Measurements from ENCODE around the gene CCDC12. TPM values are rescaled to one million over a fixed set of nuclear protein-coding genes. Genes with fewer than 3 reads are reported as not detected.

CCDC12 gene
- total RNA-seq, 4 donors from 2014 or later = 36.9 to 59.4 (median 50.2) TPM

- H3K4me3 ChIP-seq = no peak overlapping the region
- no peak for TF ChIP-seq EP300 (IDR thresholded peaks at IDR 0.05)
- no peak for TF ChIP-seq POLR2A (IDR thresholded peaks at IDR 0.05)
- no peak for TF ChIP-seq CTCF (IDR thresholded peaks at IDR 0.05)
- peaks cover 0 to 51% (median 10%) of the 10 kb centered on the region in 4 donors for H3K4me1 ChIP-seq
- peaks cover 0 to 35% (median 0%) of the 10 kb centered on the region in 3 donors for H3K36me3 ChIP-seq
- DNase-seq (ENCODE audit: low spot score in 2 of 2) = no peak
- no peaks in the 10 kb centered on the region for H3K27me3 ChIP-seq
- H3K9me3 ChIP-seq = no peaks in the 10 kb centered on the region
- H3K27ac ChIP-seq = peak overlapping the region in 1 of 4 donors; percentile 50
- 83 to 86% methylated on average over 9 of the region's 9 CpGs for WGBS, 2 donors
These were observed 10.8 kb upstream of the CCDC12 start for GRCh38 chr3:46987319-46987742.

- Histone ChIP-seq H3K27me3 (no peaks in the 10 kb centered on the region), H3K36me3 (peaks cover 0 to 30% (median 0%) of the 10 kb centered on the region in 3 donors), H3K4me1 (peaks cover 0 to 53% (median 11%) of the 10 kb centered on the region in 4 donors), H3K9me3 (no peaks in the 10 kb centered on the region), H3K4me3 (no peak overlapping the region), H3K27ac (peak overlapping the region in 1 of 4 donors; percentile 50)
- DNase-seq (ENCODE audit: low spot score in 2 of 2) = no peak
- TF ChIP-seq EP300 (IDR thresholded peaks at IDR 0.05) = no peak
- TF ChIP-seq POLR2A (IDR thresholded peaks at IDR 0.05) = no peak
- TF ChIP-seq CTCF (IDR thresholded peaks at IDR 0.05) = no peak
- 63 to 69% methylated on average over 3 of the region's 3 CpGs for WGBS, 2 donors
These were observed 10.3 kb upstream of the CCDC12 start for GRCh38 chr3:46986782-46987310.

DNA sequence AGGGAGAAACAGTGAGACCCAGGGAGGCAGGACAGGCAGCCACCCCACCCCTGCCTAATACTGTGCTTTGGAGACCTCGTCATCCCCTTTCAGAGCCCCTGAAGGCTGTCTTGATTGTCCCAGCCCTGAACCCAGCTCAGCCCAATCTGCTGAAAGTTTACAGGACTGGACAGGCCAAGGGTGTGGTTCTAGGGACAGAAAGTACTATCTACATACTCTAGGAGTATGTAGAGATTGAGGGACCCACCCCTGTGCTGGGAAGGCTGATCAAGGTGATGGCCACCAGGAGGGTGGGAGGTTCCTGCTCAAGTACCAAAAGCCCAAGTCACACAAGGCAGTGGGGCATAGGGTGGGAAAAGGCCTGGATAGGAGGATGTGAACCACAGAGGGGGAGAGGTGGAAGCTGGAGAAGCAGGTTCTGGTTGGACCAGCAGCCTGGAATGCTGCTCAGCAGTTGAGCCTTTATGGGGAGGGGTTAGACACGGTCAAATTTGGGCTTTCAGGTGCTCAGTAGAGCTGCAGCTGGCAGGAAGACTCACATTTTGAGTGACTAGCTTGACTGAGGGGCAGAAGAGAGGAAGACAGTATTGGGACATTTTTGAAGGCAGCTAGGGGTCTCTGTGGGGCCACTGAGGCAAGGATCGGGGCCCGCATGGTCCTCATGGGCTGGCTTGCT lies 9.6 kb upstream of the CCDC12 start:
- no peak for TF ChIP-seq CTCF (IDR thresholded peaks at IDR 0.05)
- TF ChIP-seq POLR2A (IDR thresholded peaks at IDR 0.05) = no peak
- TF ChIP-seq EP300 (IDR thresholded peaks at IDR 0.05) = no peak
- DNase-seq (ENCODE audit: low spot score in 2 of 2) = no peak
- WGBS, 2 donors = 94 to 96% methylated on average over 4 of the region's 4 CpGs
- no peaks in the 10 kb centered on the region for H3K27me3 ChIP-seq
- H3K9me3 ChIP-seq = no peaks in the 10 kb centered on the region
- no peak overlapping the region for H3K4me3 ChIP-seq
- no peak overlapping the region for H3K27ac ChIP-seq
- H3K4me1 ChIP-seq = peaks cover 0 to 58% (median 14%) of the 10 kb centered on the region in 4 donors
- H3K36me3 ChIP-seq = peaks cover 0 to 24% (median 0%) of the 10 kb centered on the region in 3 donors

DNA sequence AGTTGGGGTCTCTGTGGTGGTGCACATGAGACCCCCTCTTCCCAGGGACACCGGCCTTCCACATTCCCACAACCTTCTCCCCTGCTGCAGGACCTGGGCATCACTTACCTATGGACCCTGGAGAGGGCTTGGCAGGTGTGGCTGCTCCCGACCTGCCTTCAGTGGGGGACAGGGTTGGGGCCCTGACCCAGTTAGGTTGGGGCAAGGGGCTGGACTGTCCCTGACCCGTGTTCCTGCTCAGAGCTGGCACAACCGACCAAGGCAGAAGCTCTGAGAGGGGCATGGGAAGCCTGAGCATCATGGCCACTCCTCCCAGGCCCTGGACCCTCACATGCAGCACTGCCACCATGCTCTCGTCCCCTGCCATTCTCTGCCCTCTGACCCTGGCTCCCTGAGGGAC lies 9.0 kb upstream of the CCDC12 start:
- Histone ChIP-seq H3K36me3 (peaks cover 0 to 18% (median 0%) of the 10 kb centered on the region in 3 donors), H3K27ac (no peak overlapping the region), H3K4me3 (no peak overlapping the region), H3K27me3 (no peaks in the 10 kb centered on the region), H3K9me3 (no peaks in the 10 kb centered on the region), H3K4me1 (peaks cover 0 to 56% (median 15%) of the 10 kb centered on the region in 4 donors)
- TF ChIP-seq EP300 (IDR thresholded peaks at IDR 0.05) (no peak), CTCF (IDR thresholded peaks at IDR 0.05) (no peak), POLR2A (IDR thresholded peaks at IDR 0.05) (no peak)
- WGBS, 2 donors = 85 to 91% methylated on average over 5 of the region's 5 CpGs
- DNase-seq (ENCODE audit: low spot score in 2 of 2) = no peak
